ENCODE measurements around the gene SYNE1.
"Not testable (repeated sequence)": the region's sequence is repeated elsewhere in the genome, so short reads cannot be mapped to it uniquely, and the experiment has no call there.

The SYNE1 gene

DNA sequence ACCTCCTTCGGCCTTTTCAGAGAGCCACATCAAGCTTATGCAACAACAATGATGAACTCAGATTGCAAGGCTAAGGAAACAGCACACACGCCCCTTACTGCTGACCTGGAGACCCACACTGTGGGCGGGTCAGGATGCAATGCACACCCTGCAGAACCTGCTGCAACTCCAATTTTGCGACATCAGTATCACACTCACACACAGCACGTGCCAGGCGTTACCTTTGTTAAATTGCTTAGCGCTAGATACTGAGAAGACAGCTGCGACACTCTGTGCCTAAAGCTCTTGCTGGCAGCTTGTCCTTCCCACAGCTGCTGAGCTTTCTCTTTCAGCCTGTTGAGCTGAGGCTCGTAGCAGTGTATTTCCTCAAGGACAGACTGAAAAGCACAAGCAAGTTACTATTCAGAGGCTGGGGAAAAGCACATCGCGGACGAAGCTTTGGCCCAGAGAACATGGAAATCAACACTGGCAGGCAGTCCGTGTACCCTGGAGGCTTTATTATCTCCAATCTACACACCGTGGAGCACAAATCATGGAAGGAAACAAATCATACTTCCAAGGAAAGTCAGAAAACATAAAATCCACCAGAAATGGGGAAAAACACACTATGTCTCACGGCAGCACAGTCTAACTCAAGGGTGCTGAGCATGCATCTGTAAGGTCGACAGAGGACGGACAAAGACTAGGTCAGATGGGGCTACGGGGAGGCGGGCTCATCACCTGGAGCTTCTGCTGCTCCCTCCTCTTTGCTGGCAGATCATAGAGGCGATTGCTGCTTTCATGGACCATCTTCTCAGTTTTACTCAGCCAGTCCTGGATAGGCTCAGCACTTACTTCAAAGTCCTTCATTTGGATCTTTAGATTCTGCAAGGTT lies 268.2 kb downstream of the SYNE1 start:
- no peak for DNase-seq (ENCODE audit: low read depth)

DNA sequence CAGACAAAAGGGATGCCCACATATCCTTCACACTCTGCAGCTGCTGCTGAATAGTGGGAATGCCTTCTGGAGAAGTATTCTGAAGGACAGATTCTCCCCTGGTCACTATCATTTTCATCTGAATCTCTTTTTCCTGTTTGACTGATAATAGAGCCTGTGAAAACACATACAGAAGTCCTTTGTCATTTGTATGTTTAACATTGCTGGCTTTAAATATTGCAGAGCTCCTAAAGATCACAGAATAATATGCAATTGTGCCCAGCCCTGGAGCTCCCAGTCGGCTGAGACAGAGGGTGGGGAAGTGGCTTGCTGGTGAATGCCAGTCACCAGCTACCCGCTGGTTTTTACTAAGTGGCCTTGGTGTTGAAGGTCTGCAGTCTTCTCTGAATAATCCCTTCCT lies 272.3 kb downstream of the SYNE1 start:
- DNase-seq (ENCODE audit: low read depth), result no peak

- no peak for DNase-seq (ENCODE audit: low read depth)
These were observed 277.1 kb downstream of the SYNE1 start for GRCh38 chr6:152360034-152360433.

DNA sequence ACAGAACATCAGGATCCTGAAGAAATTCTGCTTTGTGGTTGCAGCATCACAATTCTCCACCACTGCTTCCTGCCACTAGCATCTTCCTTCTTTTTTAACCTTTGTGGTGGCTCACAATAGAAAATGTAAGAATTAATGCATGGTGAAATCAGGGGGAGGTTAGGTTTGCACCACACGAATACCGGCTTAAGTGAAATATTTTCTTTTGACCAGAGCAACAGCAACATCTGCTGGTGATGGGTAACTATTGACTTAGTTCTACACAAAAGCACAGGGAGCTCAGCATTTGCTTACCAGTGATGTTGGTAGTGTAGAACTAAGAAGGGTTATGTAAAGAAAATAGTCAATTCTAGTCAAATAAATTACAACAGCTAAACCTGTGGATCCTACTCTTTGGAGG lies 280.5 kb downstream of the SYNE1 start:
- DNase-seq (ENCODE audit: low read depth), result no peak

DNA sequence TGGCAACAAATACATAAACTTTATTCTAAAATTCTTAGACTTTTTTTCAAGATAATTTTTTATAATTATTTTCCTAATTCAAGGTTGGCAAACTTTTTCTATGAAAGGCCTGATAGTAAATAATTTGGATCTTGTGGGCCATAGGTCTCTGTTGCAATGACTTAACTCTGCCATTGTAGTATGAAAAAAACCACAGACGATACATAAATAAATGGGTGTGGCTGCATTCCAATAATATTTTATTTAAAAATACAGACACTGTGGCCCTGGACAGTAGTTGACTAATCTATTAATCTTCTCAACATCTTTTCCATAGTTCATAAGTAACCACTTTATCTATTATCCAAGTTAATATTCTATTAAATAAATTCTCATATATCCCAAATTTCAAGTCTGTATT lies 281.1 kb downstream of the SYNE1 start:
- no peak for DNase-seq (ENCODE audit: low read depth)

DNA sequence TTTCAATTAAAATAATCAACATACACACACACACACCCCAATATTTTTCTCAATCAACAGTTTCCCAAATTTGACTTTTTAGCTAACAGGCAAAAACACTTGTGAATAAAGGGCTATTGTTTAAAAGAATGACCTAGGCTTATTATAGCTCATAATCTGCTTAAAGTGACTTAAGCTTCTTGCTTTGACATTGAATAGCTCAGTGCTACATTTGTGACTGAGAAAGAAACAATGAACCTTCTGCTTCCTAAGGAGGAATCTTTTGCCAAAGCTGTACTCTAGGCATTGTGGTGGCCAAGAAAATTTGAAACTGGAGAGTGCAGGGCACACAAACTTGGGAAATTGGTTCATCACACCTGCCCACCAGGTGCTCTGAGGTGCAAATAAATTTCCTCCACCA lies 282.0 kb downstream of the SYNE1 start:
- no peak for DNase-seq (ENCODE audit: low read depth)

DNA sequence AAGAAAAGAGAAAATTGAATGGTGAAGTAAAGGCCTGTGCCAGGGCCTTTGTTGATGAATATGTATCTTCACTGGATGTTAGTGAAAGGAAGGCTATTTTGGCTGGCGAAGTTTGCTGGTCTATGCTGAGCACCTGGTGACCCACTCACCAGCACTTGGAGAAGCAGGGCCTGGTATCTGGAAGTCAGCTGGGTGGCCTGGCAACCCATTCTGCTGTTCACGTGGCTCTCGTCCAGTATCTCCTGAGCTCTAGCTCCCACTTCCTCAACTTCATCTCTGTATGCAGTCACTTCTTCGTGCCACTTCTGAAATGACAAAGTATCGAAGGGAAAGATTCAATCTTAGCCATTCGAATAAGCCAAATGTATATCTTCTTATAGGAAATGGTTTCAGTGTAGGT lies 283.7 kb downstream of the SYNE1 start:
- no peak for DNase-seq (ENCODE audit: low read depth)

DNA sequence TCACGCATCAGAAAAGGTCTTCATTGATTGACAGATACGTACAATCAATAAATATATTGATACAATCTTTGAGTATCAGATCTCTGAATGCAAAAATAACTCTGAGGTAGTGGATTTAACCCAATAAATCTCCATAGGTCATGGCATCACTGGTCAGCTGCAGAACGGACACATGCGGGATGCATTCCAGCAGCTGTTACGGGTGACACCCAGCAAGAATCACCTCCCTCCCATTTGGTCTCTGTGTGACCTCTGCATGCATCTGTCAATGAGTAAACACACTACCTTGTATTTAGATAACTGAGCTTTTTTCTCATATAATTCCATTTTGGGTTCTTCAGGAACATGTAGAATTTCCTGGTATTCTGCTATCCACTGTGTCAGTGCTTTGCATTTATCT lies 285.4 kb downstream of the SYNE1 start:
- no peak for DNase-seq (ENCODE audit: low read depth)

DNA sequence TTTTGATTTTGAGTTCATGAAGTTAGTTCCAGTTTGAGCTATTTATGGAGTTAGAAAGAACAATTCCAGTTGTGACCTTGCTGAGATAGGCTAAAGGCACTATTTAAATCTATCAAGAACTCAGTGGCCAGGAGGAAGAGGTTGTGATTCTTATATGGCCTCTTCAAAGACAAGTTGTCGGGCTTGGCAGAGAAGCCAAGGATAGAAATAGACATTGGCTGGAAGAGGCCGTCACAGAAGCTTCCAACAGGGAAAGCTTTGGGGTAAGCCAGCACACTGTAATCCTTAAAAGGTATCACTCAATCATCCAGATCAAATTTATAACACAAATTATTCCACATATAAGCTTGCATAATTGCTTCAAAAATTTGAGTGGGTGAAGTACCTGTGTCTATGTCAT lies 286.1 kb downstream of the SYNE1 start:
- DNase-seq (ENCODE audit: low read depth), result no peak

DNA sequence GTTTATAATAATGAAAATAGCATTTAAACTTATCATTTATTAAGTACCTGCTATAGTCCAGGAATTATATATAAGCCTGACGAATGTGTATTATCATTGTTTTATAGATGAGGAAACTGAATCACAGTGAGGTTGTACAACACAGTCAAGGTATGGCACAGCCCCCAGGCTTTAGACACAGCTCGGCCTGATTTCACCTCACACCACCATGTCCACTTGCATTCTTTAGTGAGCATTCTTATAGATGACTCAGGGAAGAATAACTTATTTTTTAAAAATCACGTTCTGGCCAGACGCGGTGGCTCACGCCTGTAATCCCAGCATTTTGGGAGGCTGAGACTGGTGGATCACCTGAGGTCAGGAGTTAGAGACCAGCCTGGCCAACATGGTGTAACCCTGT lies 289.0 kb downstream of the SYNE1 start:
- no peak for DNase-seq (ENCODE audit: low read depth)

DNA sequence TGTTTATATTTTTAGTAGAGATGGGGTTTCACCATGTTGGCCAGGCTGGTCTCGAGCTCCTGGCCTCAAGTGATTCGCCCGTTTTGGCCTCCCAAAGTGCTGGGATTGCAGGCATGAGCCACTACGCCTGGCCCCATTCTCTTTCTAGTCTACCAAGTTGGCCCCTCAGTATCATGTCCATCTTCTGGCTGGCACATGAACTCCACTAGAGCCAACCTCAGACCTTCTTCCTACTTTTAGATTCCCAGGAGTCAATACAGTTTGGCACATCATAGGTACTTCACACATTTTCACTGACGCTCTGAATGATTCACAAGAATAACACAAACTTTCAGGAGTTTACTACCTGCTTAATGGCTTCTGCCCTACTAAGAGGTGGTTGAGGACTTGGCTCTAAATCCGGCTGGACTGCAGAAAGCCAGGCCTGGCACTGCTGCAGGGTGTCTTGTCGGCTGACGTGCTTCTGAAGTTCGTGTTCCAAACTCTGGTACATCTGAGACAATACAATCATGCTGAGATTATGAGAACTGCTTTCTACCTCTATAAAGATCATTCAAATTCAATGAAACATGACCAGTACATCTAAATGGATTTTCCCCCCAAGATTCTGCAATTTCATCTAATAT lies 293.3 kb downstream of the SYNE1 start:
- no peak for DNase-seq (ENCODE audit: low read depth)

- no peak for DNase-seq (ENCODE audit: low read depth)
These were observed 295.6 kb downstream of the SYNE1 start for GRCh38 chr6:152341596-152341995.

GRCh38 chr6:152338335-152339125 lies 298.6 kb downstream of the SYNE1 start:
- peak; percentile 37 for DNase-seq (ENCODE audit: low read depth)

- no peak for DNase-seq (ENCODE audit: low read depth)
These were observed 302.6 kb downstream of the SYNE1 start for GRCh38 chr6:152334555-152334954.

- no peak for DNase-seq (ENCODE audit: low read depth)
These were observed 306.2 kb downstream of the SYNE1 start for GRCh38 chr6:152330961-152331360.

GRCh38 chr6:152329638-152330448 lies 307.3 kb downstream of the SYNE1 start:
- DNase-seq (ENCODE audit: low read depth), result no peak

- DNase-seq (ENCODE audit: low read depth), result not testable (repeated sequence)
These were observed 309.0 kb downstream of the SYNE1 start for GRCh38 chr6:152328200-152328599.

DNA sequence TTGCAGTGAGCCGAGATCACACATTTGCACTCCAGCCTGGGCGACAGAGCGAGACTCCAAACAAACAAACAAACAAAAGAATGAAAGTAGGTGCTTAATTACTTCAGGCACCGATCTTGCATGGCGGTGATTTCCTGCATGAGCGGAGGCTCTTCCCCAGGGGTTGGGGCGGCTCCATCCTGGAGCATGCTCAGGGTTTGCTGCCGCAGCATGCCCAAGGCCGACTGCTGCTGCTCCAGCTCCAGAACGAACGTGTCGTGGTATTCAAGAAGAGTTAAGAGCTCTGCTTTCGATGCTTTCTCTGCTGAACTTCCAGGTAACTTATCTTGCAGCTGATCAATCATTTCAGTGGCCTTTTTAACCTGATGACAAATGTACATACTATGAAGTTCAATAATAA lies 313.8 kb downstream of the SYNE1 start:
- no peak for DNase-seq (ENCODE audit: low read depth)

- DNase-seq (ENCODE audit: low read depth), result no peak
These were observed 318.9 kb downstream of the SYNE1 start for GRCh38 chr6:152318278-152318677.

DNA sequence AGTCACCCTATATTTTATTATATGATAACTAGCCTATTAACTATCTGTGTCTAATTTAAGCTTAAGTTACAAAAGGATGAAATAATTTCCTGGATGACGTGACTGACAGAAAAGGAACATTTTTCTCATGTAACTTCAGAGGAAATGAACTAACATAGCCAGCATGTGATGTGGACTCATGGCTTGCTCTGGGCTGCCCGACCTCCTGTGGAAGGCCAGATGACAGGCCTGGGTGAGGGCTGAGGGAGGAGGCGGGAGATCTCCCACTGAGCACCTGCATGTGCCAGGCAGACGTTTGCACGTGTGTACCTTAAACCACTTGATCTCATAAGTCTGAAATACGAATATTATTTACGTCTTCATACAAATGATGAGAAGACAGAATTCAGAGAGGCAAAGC lies 321.1 kb downstream of the SYNE1 start:
- DNase-seq (ENCODE audit: low read depth), result no peak

DNA sequence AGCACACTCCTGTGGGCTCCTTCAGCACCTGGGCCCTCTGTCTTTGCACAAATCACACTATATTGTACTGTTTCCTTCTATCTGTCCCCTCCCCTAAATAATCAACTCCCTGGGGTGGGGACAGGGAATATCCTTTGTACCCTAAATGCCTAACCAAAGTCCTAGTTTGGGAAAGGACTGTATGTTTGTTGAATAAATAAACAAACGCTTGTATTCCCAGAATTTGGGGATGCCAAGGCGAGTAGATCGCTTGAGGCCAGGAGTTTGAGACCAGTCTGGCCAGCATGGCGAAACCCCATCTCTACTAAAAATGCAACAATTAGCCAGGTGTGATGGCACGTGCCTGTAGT lies 322.7 kb downstream of the SYNE1 start:
- DNase-seq (ENCODE audit: low read depth), result no peak
